Urothelium cell line (cell line): ENCODE results near the gene C17orf100.
"Not testable (repeated sequence)": the region's sequence is repeated elsewhere in the genome, so short reads cannot be mapped to it uniquely, and the experiment has no call there.

Experiments
- DNase-seq: peaks from one replicate; pipeline ENCODE4 v3.0.0; 2011; ENCODE audit warnings: low spot score, mixed read lengths
- FAIRE-seq: peaks from 2 replicates; lab custom pipeline; 2011; peaks lifted over from hg19 to GRCh38; lab: Jason Lieb, UNC

Gene C17orf100

GRCh38 chr17:6640536-6641246 is 10.9 kb upstream of the C17orf100 start, which contains the start of the genes KIAA0753 and TXNDC17:
TSS of gene KIAA0753 (minus strand) at chr17:6640711. CDS start at chr17:6635103, 5,608 bp downstream.
TSS of gene TXNDC17 (plus strand) at chr17:6641060. CDS start at chr17:6641083, 23 bp downstream.
- DNase-seq = peak; percentile 90
- peak; percentile 27 for FAIRE-seq

GRCh38 chr17:6641247-6641863 is 10.2 kb upstream of the C17orf100 start:
- FAIRE-seq (no peak), DNase-seq (no peak)

- DNase-seq (no peak), FAIRE-seq (no peak)
Observed at GRCh38 chr17:6642592-6642991, 9.0 kb upstream of the C17orf100 start.

GRCh38 chr17:6643451-6644125 is 8.0 kb upstream of the C17orf100 start:
- DNase-seq (no peak), FAIRE-seq (no peak)

- FAIRE-seq = no peak
- DNase-seq = no peak
Observed at GRCh38 chr17:6648181-6648580, 3.4 kb upstream of the C17orf100 start.

GRCh38 chr17:6651919-6652452 is 424 bp downstream of the C17orf100 start:
- peak; percentile 39 for DNase-seq
- no peak for FAIRE-seq

- DNase-seq (no peak), FAIRE-seq (no peak)
Observed at GRCh38 chr17:6654841-6655731, 3.5 kb downstream of the C17orf100 start.

GRCh38 chr17:6655732-6656361 is 4.3 kb downstream of the C17orf100 start:
- DNase-seq, FAIRE-seq: not testable (repeated sequence)

GRCh38 chr17:6656797-6657632 is 5.5 kb downstream of the C17orf100 start:
- not testable (repeated sequence) for DNase-seq, FAIRE-seq

- no peak for FAIRE-seq
- DNase-seq = no peak
Observed at GRCh38 chr17:6657633-6658287, 6.2 kb downstream of the C17orf100 start.

GRCh38 chr17:6658411-6658810 is 6.8 kb downstream of the C17orf100 start:
- not testable (repeated sequence) for FAIRE-seq, DNase-seq

- FAIRE-seq (no peak), DNase-seq (no peak)
Observed at GRCh38 chr17:6660101-6660500, 8.5 kb downstream of the C17orf100 start.

GRCh38 chr17:6660805-6661463 is 9.4 kb downstream of the C17orf100 start:
- FAIRE-seq (no peak), DNase-seq (no peak)

- FAIRE-seq = no peak
- DNase-seq = no peak
Observed at GRCh38 chr17:6661464-6661848, 9.9 kb downstream of the C17orf100 start.

- not testable (repeated sequence) for FAIRE-seq, DNase-seq
Observed at GRCh38 chr17:6663200-6663599, 11.6 kb downstream of the C17orf100 start.

GRCh38 chr17:6666077-6666521 is 14.5 kb downstream of the C17orf100 start:
- peak; percentile 73 for DNase-seq
- FAIRE-seq = no peak

- FAIRE-seq (no peak), DNase-seq (no peak)
Observed at GRCh38 chr17:6666557-6666956, 15.0 kb downstream of the C17orf100 start.

GRCh38 chr17:6667516-6667915 is 16.0 kb downstream of the C17orf100 start:
- FAIRE-seq (no peak), DNase-seq (no peak)
